Loucy (cell line): Measurements from ENCODE around the gene MEF2A.

Experiments
- H2AFZ ChIP-seq: fragments of 200-600 bp; sonication (generic); 2 replicates; pipeline ENCODE4 v1.6.0; 2016; ENCODE audit warnings: antibody characterized with exemption, mild to moderate bottlenecking, low read length, moderate library complexity
- H3F3A ChIP-seq: fragments of 200-600 bp; 2 replicates; pipeline ENCODE4 v1.6.0; 2016; ENCODE audit warnings: antibody characterized with exemption, low read depth, mild to moderate bottlenecking
- H3K27me3 ChIP-seq: fragments of 200-600 bp; sonication (generic); 2 replicates; pipeline ENCODE4 v1.6.1; 2014; ENCODE audit warnings: low read length, mild to moderate bottlenecking; ENCODE audit not compliant: insufficient read depth, poor library complexity, severe bottlenecking
- H3K36me3 ChIP-seq: fragments of 200-600 bp; sonication (generic); 2 replicates; pipeline ENCODE4 v1.6.1; 2016; ENCODE audit warnings: low read length; ENCODE audit not compliant: insufficient read depth
- H3K4me1 ChIP-seq: fragments of 200-600 bp; sonication (generic); 2 replicates; pipeline ENCODE4 v1.5.1; 2014; ENCODE audit warnings: low read length, mild to moderate bottlenecking; ENCODE audit not compliant: insufficient read depth, poor library complexity, severe bottlenecking
- H3K4me2 ChIP-seq: fragments of 200-600 bp; sonication (generic); 2 replicates; pipeline ENCODE4 v1.6.0; 2014; ENCODE audit warnings: antibody characterized with exemption, low read length, low read depth, mild to moderate bottlenecking; ENCODE audit not compliant: poor library complexity, severe bottlenecking
- H3K4me3 ChIP-seq: fragments of 200-600 bp; sonication (generic); 2 replicates; pipeline ENCODE4 v1.5.1; 2014; ENCODE audit warnings: low read length, mild to moderate bottlenecking, mixed read lengths; ENCODE audit not compliant: poor library complexity, severe bottlenecking
- H3K79me2 ChIP-seq: fragments of 200-600 bp; sonication (generic); 2 replicates; pipeline ENCODE4 v1.6.1; 2014; ENCODE audit warnings: low read length; ENCODE audit not compliant: insufficient read depth
- H3K9ac ChIP-seq: fragments of 200-600 bp; sonication (generic); 2 replicates; pipeline ENCODE4 v1.6.0; 2014; ENCODE audit warnings: mild to moderate bottlenecking, low read depth, low read length, moderate library complexity; ENCODE audit not compliant: poor library complexity, severe bottlenecking
- H3K9me2 ChIP-seq: fragments of 200-600 bp; sonication (generic); replicated peaks from 2 replicates; pipeline ENCODE4 v1.6.1; 2016; ENCODE audit warnings: low read depth, low read length, mixed read lengths
- H3K9me3 ChIP-seq: fragments of 200-600 bp; sonication (generic); 2 replicates; pipeline ENCODE4 v1.6.1; 2014; ENCODE audit warnings: mild to moderate bottlenecking, antibody characterized with exemption, low read length, low read depth; ENCODE audit not compliant: insufficient read depth
- H4K20me1 ChIP-seq: fragments of 200-600 bp; sonication (generic); 2 replicates; pipeline ENCODE4 v1.6.0; 2014; ENCODE audit warnings: antibody characterized with exemption, low read length, mild to moderate bottlenecking; ENCODE audit not compliant: insufficient read depth, poor library complexity, severe bottlenecking
- CTCF ChIP-seq: fragments of 200-600 bp; sonication (generic); conservative IDR thresholded peaks from 2 replicates; pipeline ENCODE4 v1.5.1; 2014; ENCODE audit warnings: mild to moderate bottlenecking, antibody characterized with exemption, low read length
- EZH2phosphoT487 ChIP-seq: fragments of 200-600 bp; IDR thresholded peaks from 2 replicates; pipeline ENCODE4 v1.6.1; 2018; ENCODE audit warnings: antibody characterized with exemption, mild to moderate bottlenecking, moderate library complexity, borderline replicate concordance

Gene MEF2A

DNA sequence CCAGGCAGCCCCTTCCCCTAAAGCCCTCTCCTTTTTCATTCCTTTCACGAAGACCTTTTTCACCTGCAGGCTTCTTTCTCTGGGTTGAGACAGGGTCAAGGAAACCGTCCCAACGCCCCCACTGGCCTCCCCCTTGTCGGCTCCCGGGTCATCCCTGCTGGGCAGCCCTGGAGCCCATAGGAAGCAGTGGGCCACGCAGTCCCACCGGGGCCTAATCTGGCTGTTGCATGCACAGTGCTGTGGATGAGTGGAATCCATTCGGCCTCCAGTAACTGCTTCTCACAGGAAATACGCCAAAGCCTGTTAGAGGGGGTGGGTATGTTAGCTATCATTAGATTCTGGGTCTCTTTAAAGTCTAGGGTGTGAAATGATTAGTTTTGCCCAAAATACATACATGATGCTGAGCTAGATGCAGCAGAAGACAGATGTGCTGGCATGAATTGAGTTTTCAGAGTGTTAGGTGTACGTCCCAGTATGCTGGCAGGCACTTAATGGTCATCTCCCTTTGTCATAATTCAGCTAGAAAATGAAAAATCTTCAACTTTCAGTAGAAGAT, 150.8 kb downstream of the MEF2A start:
- H2AFZ ChIP-seq, result no peak overlapping the region
- no peaks in the 10 kb centered on the region for H3K27me3 ChIP-seq
- no peaks in the 10 kb centered on the region for H3K9me3 ChIP-seq
- TF ChIP-seq CTCF (no peak), EZH2phosphoT487 (no peak)
- no peak overlapping the region for H3K4me2 ChIP-seq
- H3K9ac ChIP-seq, result no peak overlapping the region
- no peaks in the 10 kb centered on the region for H3K9me2 ChIP-seq
- 0 out of 2 replicates have a peak, but pooled peaks cover 5% of the 10 kb centered on the region for H3F3A ChIP-seq
- H3K79me2 ChIP-seq, result no peaks in the 10 kb centered on the region
- H3K4me1 ChIP-seq, result peaks cover 25% of the 10 kb centered on the region
- no peak overlapping the region for H3K4me3 ChIP-seq
- no peaks in the 10 kb centered on the region for H4K20me1 ChIP-seq
- peaks cover 28% of the 10 kb centered on the region; the same call in 1 of the 2 replicates for H3K36me3 ChIP-seq

- Histone ChIP-seq H4K20me1 (no peaks in the 10 kb centered on the region), H3K9me2 (no peaks in the 10 kb centered on the region), H3F3A (0 out of 2 replicates have a peak, but pooled peaks cover 5% of the 10 kb centered on the region), H3K9me3 (no peaks in the 10 kb centered on the region), H3K4me1 (peaks cover 25% of the 10 kb centered on the region), H2AFZ (no peak overlapping the region), H3K4me2 (no peak overlapping the region), H3K27me3 (no peaks in the 10 kb centered on the region), H3K79me2 (no peaks in the 10 kb centered on the region), H3K4me3 (no peak overlapping the region), H3K36me3 (peaks cover 21% of the 10 kb centered on the region; the same call in 1 of the 2 replicates), H3K9ac (no peak overlapping the region)
- TF ChIP-seq CTCF (no peak), EZH2phosphoT487 (no peak)
Observed at GRCh38 chr15:99717161-99718009, 151.6 kb downstream of the MEF2A start.

DNA sequence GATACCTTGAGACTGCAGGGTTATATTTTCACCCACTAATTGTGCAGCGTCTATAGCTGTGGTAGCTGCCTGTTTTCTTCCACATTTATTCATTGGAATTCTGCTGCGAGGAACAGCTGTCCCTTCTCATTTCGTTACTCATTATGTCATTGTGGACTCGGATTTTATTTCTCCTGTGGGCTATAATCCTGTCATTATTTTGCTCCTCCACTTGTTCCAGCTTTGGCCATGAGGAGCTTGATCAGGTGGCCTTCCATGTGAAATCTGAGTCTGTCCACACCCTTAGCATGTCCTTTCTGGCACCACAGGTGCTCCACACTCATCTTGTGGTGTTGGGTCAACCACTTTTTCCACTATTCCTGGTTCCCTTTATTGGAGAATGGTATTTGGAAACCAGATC, 152.6 kb downstream of the MEF2A start:
- H2AFZ ChIP-seq, result no peak overlapping the region
- TF ChIP-seq CTCF, result no peak
- TF ChIP-seq EZH2phosphoT487, result no peak
- H3K4me2 ChIP-seq, result peak overlapping the region; percentile 20
- H3K9me2 ChIP-seq, result no peaks in the 10 kb centered on the region
- no peaks in the 10 kb centered on the region for H4K20me1 ChIP-seq
- H3K9ac ChIP-seq, result no peak overlapping the region
- H3K79me2 ChIP-seq, result no peaks in the 10 kb centered on the region
- no peaks in the 10 kb centered on the region for H3K27me3 ChIP-seq
- 0 out of 2 replicates have a peak, but pooled peaks cover 5% of the 10 kb centered on the region for H3F3A ChIP-seq
- H3K36me3 ChIP-seq, result peaks cover 11% of the 10 kb centered on the region; the same call in 1 of the 2 replicates
- H3K4me1 ChIP-seq, result peaks cover 25% of the 10 kb centered on the region
- no peaks in the 10 kb centered on the region for H3K9me3 ChIP-seq
- no peak overlapping the region for H3K4me3 ChIP-seq
